ENCODE results near the gene INSM1. TPM values are rescaled to one million over a fixed set of nuclear protein-coding genes. Genes with fewer than 3 reads are reported as not detected.

The INSM1 gene
- total RNA-seq, 1 donor, result not detected

DNA sequence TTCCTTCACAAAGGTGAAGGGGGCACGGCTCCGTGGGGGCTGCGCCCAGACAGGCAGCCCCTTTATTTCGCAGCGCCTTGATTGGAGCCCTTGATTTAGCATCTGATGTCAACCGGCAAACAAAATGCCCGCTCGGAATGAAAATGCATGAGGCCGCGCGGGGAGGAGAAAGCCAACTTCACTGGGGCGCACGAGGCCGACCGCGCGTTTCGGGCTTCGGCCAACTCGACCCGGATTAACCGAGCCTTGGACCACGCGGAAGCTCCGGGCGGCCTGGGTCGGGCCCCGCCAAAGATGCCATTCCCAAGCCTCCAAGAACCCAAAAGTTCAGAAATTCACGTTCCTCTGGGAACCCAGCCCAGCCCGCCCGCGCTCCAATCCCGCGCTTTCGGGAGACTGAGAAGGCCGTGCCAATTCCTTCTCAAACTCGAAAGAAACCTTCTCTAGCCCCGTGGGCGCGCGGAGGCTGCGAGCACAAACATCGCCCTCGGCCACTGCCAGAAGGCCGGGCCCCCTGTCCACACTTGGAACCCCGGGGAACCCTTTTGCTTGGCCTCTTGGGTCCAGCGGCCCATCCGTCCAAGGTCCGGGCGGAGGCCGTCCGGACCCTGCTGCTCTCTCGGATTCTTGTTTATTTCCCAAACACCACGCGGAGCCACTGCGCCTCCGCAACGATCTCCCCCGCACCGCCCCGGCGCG lies 879 bp upstream of the INSM1 start:
- H3K27me3 ChIP-seq (ENCODE audit: insufficient read depth, low read length), result peaks cover 78% of the 10 kb centered on the region
- no peak overlapping the region for H3K4me3 ChIP-seq (ENCODE audit: low read length)
- H3K9me3 ChIP-seq (ENCODE audit: low read depth, low read length), result no peaks in the 10 kb centered on the region
- peaks cover 16% of the 10 kb centered on the region for H3K4me1 ChIP-seq (ENCODE audit: insufficient read depth, low read length)

DNA sequence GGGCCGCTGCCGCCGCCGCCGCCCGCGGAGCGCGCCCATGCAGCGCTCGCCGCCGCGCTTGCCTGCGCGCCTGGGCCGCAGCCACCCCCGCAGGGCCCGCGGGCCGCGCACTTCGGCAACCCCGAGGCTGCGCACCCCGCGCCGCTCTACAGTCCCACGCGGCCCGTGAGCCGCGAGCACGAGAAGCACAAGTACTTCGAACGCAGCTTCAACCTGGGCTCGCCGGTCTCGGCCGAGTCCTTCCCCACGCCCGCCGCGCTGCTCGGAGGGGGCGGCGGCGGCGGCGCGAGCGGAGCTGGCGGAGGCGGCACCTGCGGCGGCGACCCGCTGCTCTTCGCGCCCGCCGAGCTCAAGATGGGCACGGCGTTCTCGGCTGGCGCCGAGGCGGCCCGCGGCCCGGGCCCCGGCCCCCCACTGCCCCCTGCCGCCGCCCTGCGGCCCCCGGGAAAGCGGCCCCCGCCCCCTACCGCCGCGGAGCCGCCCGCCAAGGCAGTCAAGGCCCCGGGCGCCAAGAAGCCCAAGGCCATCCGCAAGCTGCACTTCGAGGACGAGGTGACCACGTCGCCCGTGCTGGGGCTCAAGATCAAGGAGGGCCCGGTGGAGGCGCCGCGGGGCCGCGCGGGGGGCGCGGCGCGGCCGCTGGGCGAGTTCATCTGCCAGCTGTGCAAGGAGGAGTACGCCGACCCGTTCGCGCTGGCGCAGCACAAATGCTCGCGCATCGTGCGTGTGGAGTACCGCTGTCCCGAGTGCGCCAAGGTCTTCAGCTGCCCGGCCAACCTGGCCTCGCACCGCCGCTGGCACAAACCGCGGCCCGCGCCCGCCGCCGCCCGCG lies 730 bp downstream of the INSM1 start:
- Histone ChIP-seq H3K27me3 (ENCODE audit: insufficient read depth, low read length) (peaks cover 80% of the 10 kb centered on the region), H3K4me1 (ENCODE audit: insufficient read depth, low read length) (peaks cover 16% of the 10 kb centered on the region), H3K9me3 (ENCODE audit: low read depth, low read length) (no peaks in the 10 kb centered on the region), H3K4me3 (ENCODE audit: low read length) (no peak overlapping the region)

DNA sequence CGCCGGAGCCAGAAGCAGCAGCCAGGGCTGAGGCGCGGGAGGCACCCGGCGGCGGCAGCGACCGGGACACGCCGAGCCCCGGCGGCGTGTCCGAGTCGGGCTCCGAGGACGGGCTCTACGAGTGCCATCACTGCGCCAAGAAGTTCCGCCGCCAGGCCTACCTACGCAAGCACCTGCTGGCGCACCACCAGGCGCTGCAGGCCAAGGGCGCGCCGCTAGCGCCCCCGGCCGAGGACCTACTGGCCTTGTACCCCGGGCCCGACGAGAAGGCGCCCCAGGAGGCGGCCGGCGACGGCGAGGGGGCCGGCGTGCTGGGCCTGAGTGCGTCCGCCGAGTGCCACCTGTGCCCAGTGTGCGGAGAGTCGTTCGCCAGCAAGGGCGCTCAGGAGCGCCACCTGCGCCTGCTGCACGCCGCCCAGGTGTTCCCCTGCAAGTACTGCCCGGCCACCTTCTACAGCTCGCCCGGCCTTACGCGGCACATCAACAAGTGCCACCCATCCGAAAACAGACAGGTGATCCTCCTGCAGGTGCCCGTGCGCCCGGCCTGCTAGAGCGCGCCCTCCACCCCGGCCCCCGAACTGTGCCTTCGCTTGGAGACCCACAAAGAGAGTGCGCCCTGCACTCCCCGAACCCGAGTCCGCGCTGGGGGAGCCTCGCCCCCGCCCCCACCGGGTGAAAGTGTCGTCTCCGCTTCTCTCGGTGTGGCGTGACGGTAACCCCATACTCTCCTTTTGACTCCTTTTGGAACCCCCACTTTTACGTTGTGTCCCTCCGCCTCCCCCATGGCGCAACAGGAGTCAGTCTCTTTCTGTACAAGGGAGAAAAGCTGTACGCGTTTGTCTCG lies 1.6 kb downstream of the INSM1 start:
- Histone ChIP-seq H3K9me3 (ENCODE audit: low read depth, low read length) (no peaks in the 10 kb centered on the region), H3K4me1 (ENCODE audit: insufficient read depth, low read length) (peaks cover 16% of the 10 kb centered on the region), H3K4me3 (ENCODE audit: low read length) (no peak overlapping the region), H3K27me3 (ENCODE audit: insufficient read depth, low read length) (peaks cover 80% of the 10 kb centered on the region)

DNA sequence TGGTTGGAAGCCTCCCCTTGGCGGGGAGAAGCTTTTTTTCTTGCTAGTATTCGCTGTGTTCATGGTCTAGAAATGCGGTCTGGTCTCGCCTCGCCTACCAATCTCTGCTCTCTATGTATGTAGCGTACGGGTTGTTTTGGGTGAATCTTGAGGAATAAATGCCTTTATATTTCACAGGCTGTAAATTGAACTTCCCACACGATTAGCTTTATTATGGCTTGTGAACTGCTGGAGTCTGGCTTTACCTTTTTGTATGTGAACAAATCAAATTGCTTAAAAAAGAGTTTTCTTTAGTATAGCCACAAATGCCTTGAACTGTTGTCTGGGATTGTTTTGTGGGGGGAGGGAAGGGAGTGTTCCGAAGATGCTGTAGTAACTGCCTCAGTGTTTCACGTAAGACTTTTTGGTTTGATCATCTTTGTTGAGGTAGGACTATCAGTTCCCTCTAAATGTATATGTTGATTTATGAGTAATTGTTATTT lies 2.2 kb downstream of the INSM1 start:
- Histone ChIP-seq H3K4me1 (ENCODE audit: insufficient read depth, low read length) (peaks cover 16% of the 10 kb centered on the region), H3K27me3 (ENCODE audit: insufficient read depth, low read length) (peaks cover 80% of the 10 kb centered on the region), H3K9me3 (ENCODE audit: low read depth, low read length) (no peaks in the 10 kb centered on the region), H3K4me3 (ENCODE audit: low read length) (no peak overlapping the region)

DNA sequence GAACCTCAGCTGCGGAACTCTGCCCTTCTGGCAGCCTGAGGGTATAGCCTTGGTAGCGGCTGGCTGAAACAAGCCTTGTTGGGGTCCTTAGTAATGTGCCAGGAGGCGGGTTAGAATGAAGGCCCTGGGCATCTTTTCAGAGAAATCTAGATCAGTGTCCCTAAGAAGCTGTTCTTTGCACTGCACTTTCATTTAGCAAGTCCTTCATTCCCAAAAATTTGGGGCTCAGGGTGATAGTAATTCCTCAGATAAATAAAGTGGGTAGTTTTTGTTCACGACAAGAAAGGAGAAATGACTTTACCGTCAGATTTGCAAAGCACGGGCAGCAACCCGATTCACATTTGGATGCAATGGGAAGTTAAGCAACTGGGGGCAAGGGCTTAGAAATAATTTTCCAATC lies 3.2 kb downstream of the INSM1 start:
- peaks cover 74% of the 10 kb centered on the region for H3K27me3 ChIP-seq (ENCODE audit: insufficient read depth, low read length)
- no peak overlapping the region for H3K4me3 ChIP-seq (ENCODE audit: low read length)
- no peaks in the 10 kb centered on the region for H3K9me3 ChIP-seq (ENCODE audit: low read depth, low read length)
- H3K4me1 ChIP-seq (ENCODE audit: insufficient read depth, low read length), result peaks cover 16% of the 10 kb centered on the region

DNA sequence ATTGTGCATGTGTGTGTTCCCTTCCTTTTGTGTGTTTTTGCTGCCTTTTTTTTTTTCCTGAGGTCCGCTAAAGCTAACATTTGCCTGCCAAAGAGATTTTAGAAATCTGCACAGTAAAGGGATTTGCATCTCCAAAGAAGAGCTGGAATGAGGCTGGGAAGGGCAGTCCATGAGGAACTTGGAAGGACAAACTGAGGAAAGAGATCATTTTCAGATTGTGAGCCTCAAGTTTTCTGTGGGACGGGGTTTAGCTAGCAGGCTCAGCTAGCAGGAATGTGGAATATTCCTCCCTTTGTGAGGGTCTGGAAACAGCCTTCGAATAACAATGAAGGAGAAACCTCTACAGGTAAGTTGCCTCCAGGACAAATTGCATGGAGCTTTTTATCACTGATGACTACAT lies 3.8 kb downstream of the INSM1 start:
- peaks cover 16% of the 10 kb centered on the region for H3K4me1 ChIP-seq (ENCODE audit: insufficient read depth, low read length)

DNA sequence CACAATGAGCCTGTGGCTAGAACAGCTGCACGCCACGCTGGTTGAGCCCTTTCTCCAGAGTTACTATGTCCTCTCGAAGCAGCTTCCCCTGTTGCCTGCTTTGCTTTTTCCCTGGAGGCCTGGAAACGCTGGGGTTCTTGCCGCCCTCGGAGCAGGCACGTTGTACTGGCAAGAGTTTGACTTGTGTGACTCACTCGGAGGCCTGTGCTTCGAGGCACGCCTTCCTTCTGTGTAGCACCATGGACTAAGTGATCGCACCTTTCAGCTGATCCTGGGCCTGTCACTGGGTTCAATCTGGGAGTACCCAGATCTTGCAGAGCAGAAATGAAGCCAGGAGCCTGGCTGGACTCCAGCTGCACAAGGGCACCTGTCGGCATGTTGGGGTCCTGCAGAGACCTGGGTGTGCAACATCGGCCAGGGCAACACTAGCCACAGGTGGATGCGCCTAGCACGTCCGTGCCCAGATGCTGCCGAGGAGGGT lies 5.2 kb downstream of the INSM1 start:
- Histone ChIP-seq H3K4me1 (ENCODE audit: insufficient read depth, low read length) (peaks cover 10% of the 10 kb centered on the region), H3K9me3 (ENCODE audit: low read depth, low read length) (no peaks in the 10 kb centered on the region), H3K27me3 (ENCODE audit: insufficient read depth, low read length) (peaks cover 63% of the 10 kb centered on the region), H3K4me3 (ENCODE audit: low read length) (no peak overlapping the region)

More for the DNA sequence above, 3.8 kb downstream of the INSM1 start:
- Histone ChIP-seq H3K4me3 (ENCODE audit: low read length) (no peak overlapping the region), H3K9me3 (ENCODE audit: low read depth, low read length) (no peaks in the 10 kb centered on the region), H3K27me3 (ENCODE audit: insufficient read depth, low read length) (peaks cover 70% of the 10 kb centered on the region)

DNA sequence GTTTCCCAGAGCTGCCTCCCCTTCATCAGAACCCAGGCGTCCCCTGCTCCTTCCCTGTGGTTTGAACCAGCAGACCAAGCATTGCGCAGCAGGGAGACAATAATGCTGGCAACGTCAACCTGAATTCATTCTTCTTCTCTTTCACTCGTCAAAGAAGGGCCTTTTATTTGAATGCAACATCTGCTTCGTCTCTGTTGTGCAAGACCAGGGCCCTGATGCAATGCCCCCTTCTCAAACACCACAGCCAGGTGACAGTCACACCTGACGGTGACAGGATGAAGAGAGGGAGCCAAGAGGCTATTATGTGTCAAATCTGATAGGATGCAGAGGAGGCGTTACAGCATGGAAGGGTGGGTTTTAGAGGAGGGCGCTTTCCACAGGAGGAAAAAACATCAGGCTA lies 8.0 kb downstream of the INSM1 start:
- Histone ChIP-seq H3K27me3 (ENCODE audit: insufficient read depth, low read length) (peaks cover 50% of the 10 kb centered on the region), H3K9me3 (ENCODE audit: low read depth, low read length) (no peaks in the 10 kb centered on the region), H3K4me1 (ENCODE audit: insufficient read depth, low read length) (no peaks in the 10 kb centered on the region), H3K4me3 (ENCODE audit: low read length) (no peak overlapping the region)

DNA sequence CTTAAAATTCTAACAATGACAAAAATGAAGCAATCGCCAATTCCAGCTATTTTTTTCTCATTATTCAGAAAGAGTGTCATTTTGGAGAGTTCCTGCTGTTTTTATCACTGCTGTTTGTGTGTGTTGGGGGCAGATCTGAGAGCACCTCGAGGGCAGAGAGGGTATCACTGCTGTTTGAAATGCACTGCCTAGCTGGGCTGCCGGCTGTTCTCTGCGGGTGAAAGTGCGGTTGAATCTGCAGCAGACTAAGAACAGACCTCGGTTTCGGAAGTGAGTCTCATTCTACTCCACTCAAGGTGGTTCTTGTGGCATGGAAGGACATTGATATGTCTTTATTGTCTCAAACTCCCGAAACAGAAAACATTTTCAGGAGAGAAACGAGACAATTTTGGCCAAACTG lies 18.3 kb downstream of the INSM1 start:
- peaks cover 3% of the 10 kb centered on the region for H3K27me3 ChIP-seq (ENCODE audit: insufficient read depth, low read length)
- H3K4me1 ChIP-seq (ENCODE audit: insufficient read depth, low read length), result no peaks in the 10 kb centered on the region
- H3K9me3 ChIP-seq (ENCODE audit: low read depth, low read length), result no peaks in the 10 kb centered on the region
- H3K4me3 ChIP-seq (ENCODE audit: low read length), result no peak overlapping the region

DNA sequence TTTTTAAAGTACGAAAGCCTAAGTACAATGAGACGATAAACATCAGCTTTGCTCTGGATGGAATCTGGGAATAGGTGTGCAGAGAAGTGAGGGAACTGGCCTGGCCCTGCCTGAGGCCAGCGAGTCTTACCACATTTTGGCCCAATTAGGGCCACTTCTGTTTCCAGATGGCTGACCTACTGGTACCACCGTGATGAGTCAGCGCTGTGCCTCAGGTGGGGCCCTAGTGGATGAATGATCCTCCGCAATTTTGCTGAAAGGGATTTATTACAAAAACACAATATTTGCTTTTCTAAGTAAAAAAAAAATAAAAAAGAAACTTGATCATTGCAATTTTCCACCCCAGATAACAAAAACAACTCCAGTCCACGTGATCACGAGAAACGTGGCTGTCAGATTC lies 22.5 kb downstream of the INSM1 start:
- Histone ChIP-seq H3K4me3 (ENCODE audit: low read length) (no peak overlapping the region), H3K4me1 (ENCODE audit: insufficient read depth, low read length) (peaks cover 28% of the 10 kb centered on the region), H3K9me3 (ENCODE audit: low read depth, low read length) (no peaks in the 10 kb centered on the region), H3K27me3 (ENCODE audit: insufficient read depth, low read length) (no peaks in the 10 kb centered on the region)

DNA sequence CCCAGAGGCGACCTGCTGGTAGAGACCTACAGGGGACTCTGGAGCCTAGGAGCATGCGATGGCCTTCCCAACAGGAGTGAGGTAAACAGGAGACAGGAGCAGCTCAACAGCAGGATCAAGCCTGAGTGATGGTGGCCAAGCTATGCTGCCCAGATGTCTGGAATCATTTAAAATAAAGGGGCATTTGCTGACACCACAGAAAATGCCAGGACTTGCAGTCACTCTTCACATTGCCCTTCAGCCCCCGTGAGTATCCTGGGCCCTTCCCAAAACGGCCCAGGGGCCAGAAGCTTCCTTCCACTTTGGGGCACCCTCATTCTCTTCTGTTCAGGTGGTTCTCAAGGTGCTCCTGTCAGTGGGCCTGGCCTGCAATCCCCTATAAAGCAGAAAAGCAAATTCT lies 23.2 kb downstream of the INSM1 start:
- Histone ChIP-seq H3K4me3 (ENCODE audit: low read length) (no peak overlapping the region), H3K27me3 (ENCODE audit: insufficient read depth, low read length) (no peaks in the 10 kb centered on the region), H3K9me3 (ENCODE audit: low read depth, low read length) (no peaks in the 10 kb centered on the region), H3K4me1 (ENCODE audit: insufficient read depth, low read length) (peaks cover 28% of the 10 kb centered on the region)

DNA sequence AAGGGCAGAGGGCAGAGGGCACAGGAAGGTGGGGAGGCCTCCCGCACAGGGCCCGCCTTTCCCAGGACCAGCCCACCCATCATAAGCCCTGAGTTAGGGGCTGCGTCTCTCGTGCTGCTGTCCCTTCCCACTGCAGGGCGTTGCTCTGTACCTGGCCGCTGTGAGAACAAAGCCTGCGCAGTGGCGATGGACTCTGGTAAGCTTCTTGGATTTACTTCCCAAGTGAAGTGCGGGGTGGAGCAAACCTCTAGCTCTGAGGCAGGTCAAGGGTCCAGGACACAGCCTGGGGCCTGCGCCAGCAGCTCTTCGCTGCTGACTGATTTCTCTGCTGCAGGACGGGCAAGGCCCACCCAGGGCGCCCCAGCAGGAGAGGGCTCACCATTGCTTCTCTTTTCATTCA lies 23.9 kb downstream of the INSM1 start:
- Histone ChIP-seq H3K4me1 (ENCODE audit: insufficient read depth, low read length) (peaks cover 28% of the 10 kb centered on the region), H3K4me3 (ENCODE audit: low read length) (no peak overlapping the region), H3K27me3 (ENCODE audit: insufficient read depth, low read length) (no peaks in the 10 kb centered on the region), H3K9me3 (ENCODE audit: low read depth, low read length) (no peaks in the 10 kb centered on the region)

DNA sequence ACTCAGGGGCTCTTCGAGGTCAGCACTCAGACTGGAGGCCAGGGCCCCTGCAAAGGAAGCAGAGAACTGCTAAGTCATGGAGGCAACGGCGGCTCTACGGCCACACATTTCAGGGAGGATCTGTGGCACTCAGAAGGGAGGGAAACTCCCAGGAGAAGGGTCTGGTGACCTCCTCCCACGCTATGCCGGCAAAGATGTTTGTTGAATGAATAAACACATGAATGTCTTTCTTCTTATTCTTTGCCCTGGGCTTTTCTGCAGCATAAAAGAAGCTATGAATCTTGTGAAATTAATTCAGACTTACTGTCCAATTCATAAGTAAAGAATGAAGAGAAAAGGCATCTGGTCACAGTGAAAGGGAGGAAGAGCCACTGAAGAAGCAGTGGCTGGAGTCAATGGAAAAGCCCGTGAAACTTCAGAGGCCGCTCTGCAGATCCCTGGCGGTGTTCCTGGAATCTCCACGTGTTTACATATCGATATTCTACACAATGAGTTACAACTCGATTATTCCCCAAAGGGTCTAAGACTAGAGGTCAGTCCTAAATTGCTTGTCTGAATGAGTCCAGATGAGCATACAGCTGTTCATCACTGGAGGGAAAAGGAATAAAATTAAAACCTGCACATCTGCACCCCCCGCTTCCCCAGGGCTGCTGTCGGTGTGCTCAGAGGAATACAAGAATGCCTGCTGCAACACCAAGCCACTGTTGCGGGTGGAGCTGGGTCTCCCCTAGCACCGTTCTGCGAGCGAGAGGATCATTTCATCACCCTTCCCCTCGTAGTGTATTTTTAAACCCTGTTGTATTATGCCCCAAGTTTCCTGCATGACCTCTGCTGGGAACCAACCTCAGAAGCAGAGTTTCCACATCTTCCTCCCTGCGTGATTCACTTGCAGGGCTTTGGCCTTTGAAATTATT lies 25.6 kb downstream of the INSM1 start:
- H3K4me1 ChIP-seq (ENCODE audit: insufficient read depth, low read length), result peaks cover 28% of the 10 kb centered on the region
- no peaks in the 10 kb centered on the region for H3K27me3 ChIP-seq (ENCODE audit: insufficient read depth, low read length)
- H3K9me3 ChIP-seq (ENCODE audit: low read depth, low read length), result no peaks in the 10 kb centered on the region
- no peak overlapping the region for H3K4me3 ChIP-seq (ENCODE audit: low read length)

DNA sequence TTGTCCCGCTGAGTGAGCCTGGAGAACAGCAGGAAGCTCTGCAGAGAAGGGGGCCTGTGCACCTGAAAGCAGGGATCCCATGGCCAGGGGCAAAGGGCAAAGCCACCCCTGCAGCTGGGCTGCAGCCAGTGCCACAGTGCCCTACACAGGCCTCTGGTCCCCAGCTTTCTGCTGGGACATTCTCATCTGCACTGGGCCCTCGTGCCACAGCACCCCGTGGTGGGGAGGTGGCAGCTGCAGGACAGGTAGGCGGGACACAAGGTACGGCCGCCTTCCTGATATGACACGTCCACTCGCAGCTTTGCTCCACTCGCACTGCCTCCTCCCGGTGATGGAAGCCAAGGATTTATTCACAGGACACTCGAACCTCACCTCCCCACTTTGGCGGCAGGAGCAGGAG lies 27.2 kb downstream of the INSM1 start:
- H3K4me1 ChIP-seq (ENCODE audit: insufficient read depth, low read length), result peaks cover 28% of the 10 kb centered on the region
- no peak overlapping the region for H3K4me3 ChIP-seq (ENCODE audit: low read length)
- no peaks in the 10 kb centered on the region for H3K27me3 ChIP-seq (ENCODE audit: insufficient read depth, low read length)
- H3K9me3 ChIP-seq (ENCODE audit: low read depth, low read length), result no peaks in the 10 kb centered on the region

All from mononuclear cell (primary cell).